Activated CD8-positive, alpha-beta memory T cell treated with anti-CD3 and anti-CD28 coated beads for 36 hours (primary cell): ENCODE data around the gene MYO18B. TPM values are rescaled to one million over a fixed set of nuclear protein-coding genes. Genes with fewer than 3 reads are reported as not detected.
"Not testable (repeated sequence)": the region's sequence is repeated elsewhere in the genome, so short reads cannot be mapped to it uniquely, and the experiment has no call there.

Source experiments
- CTCF ChIA-PET: fragments of 350-600 bp; sonication (Branson Sonifier 250); formaldehyde crosslinking; loops from one replicate; lab custom pipeline; 2021; ENCODE audit warnings: antibody characterized with exemption; lab: Charles Lee
- POLR2A ChIA-PET: fragments of 350-600 bp; sonication (Branson Sonifier 250); formaldehyde crosslinking; loops from one replicate; lab custom pipeline; 2021; ENCODE audit warnings: antibody characterized with exemption; lab: Charles Lee
- total RNA-seq, 2 experiments: library from RNA; stranded (reverse); gene quantifications; one replicate each; pipeline ENCODE4 v1.2.3, GENCODE V29; 2021

The MYO18B gene
- total RNA-seq, 2 experiments from 2014 or later: 0.57 to 0.80 TPM

DNA sequence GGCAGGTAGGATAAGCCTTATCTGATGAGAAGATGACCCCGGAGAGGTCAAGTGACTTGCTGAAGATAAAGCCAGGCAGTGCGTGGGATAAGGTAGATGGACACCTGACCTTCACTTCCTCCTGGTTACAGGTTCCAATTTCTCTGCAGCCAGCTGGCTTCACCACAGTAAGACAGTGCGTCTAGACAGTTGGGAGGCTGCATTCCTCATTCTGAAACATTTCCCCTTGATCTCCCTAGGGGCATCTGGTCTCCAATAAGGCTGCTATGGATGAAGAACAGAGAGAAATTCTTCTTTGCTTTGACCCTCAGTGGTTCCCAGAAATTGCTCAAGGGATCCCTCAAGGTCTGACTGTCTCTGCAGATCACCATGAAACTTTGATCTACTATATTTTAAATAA lies 211.3 kb downstream of the MYO18B start:
- ChIA-PET CTCF (no interaction called here), POLR2A (no interaction called here)

DNA sequence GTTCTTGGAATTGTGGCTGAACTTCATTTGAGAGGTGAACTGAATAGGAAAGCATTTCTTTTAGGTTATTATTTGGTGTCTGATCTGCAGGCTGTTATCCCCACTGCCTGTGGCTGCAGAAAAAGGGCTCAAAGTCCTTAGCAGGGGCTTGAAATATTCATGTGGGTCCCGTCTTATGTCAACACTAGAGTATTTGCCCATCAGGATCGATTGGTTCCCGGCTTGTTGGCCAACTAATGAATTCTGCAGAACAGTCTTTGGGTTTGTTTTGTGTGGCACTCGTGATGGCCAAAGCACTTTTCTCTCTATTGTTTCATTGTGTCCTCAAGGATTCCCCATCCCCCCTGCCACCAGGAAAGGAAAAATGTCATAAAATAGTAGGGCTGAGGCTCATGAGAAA lies 211.9 kb downstream of the MYO18B start:
- ChIA-PET POLR2A (no interaction called here), CTCF (no interaction called here)

GRCh38 chr22:25955323-25955722 lies 213.3 kb downstream of the MYO18B start:
- ChIA-PET CTCF (no interaction called here), POLR2A (no interaction called here)

- CTCF ChIA-PET: interaction anchor here (0.7 kb wide), 1 partner anchor 14 kb away, joined by 3 read pairs; no protein-coding TSS in a partner anchor
Measured at GRCh38 chr22:25956801-25957200, 214.8 kb downstream of the MYO18B start.

DNA sequence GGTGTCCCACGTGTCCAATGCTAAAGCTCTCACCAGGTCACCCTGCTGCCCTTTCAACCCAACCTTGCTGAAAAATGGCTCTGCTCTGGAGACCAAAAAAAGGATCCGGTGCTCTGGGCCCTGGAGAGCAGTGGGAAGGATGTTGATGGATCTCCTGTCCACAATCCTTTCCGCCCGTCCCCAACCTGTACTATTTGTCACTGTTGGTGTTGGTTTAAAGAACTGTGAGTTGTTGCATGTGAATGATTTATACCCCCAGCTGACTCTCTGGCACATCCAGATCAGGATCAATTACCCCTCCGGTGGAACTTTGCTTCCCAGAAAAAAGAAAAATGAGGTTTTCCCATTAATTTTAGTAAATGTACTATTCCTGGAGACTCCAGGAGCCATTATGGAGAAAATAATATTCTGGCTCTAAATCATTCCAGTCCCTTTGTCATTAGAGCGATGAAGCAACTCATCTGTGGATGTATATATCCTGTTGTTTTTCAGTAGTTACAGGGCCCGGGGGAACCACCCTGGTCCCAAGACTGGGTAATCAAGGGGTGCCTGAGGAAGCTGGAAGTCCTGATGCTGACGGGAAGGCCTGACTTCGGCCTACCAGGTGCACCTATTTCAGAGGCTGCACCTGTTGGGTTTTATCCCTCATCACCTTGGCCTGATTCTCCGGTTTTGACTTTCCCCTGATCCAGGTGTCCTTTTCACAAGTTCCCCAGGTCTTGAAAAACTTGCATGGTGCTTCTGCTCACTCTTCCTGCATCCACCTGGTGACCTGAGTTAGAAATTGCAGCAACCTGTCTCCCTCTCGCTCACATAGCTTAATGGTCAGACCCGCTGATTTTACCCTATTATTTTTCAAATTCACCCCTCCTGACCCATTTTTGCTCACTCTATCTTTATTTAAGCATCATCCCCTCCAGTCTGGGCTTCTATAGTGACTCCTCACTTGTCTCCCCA lies 218.1 kb downstream of the MYO18B start:
- ChIA-PET POLR2A (no interaction called here), CTCF (interaction anchor here (0.7 kb wide), 1 partner anchor 150 kb away, joined by 5 read pairs; no protein-coding TSS in a partner anchor)

More at GRCh38 chr22:25956801-25957200, 214.8 kb downstream of the MYO18B start:
- POLR2A ChIA-PET: no interaction called here

- ChIA-PET POLR2A (no interaction called here), CTCF (no interaction called here)
Measured at GRCh38 chr22:25961699-25962098, 219.7 kb downstream of the MYO18B start.

GRCh38 chr22:25962711-25963110 lies 220.7 kb downstream of the MYO18B start:
- ChIA-PET POLR2A (no interaction called here), CTCF (no interaction called here)

GRCh38 chr22:25964961-25965730 lies 223.2 kb downstream of the MYO18B start:
- POLR2A ChIA-PET: no interaction called here
- CTCF ChIA-PET: no interaction called here

DNA sequence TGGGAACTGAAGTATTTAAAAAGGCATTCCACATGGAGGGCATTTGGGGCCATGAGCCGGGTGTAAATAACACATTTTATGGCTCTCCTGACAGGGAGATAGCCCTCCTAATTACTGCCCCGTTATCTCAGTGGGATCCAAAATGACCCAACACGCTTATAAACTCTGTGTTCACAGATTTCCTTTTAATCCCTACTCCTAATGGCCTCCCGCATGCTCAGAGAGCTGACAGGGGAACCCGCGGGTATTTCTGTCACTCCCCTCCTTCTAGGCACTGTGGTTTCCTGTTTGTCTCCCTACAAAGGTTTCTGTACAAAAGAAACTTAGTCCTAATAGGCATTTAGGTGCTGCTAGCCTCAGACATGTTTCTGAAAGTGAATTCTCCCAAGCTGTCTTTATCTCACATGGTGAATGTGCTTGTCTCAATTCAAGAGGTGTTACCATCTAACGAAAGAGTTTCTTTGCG lies 224.5 kb downstream of the MYO18B start:
- ChIA-PET CTCF (no interaction called here), POLR2A (no interaction called here)

DNA sequence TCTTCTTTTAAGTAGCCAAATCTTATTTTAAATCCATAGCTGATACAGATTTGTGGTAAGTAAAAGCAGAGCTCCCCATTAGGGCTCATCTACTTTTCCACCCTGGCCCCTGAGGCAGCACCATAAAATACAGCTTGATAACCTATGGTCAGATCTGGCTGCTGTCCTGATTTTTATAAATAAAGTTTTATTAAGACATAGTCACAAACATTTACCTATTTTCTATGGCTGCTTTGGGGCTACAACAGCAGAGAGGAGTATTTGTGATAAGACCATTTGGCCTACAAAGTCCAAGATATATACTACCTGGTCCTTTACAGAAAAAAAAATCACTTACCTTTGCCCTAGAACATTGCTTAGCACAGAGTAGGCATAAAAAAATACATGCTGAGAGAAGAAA lies 227.3 kb downstream of the MYO18B start:
- CTCF ChIA-PET: no interaction called here

GRCh38 chr22:25969901-25970300 lies 227.9 kb downstream of the MYO18B start:
- CTCF ChIA-PET: no interaction called here

More for the DNA sequence above, 227.3 kb downstream of the MYO18B start:
- POLR2A ChIA-PET: no interaction called here

GRCh38 chr22:25970374-25970911 lies 228.5 kb downstream of the MYO18B start:
- ChIA-PET CTCF (no interaction called here), POLR2A (no interaction called here)

More at GRCh38 chr22:25969901-25970300, 227.9 kb downstream of the MYO18B start:
- POLR2A ChIA-PET: no interaction called here

DNA sequence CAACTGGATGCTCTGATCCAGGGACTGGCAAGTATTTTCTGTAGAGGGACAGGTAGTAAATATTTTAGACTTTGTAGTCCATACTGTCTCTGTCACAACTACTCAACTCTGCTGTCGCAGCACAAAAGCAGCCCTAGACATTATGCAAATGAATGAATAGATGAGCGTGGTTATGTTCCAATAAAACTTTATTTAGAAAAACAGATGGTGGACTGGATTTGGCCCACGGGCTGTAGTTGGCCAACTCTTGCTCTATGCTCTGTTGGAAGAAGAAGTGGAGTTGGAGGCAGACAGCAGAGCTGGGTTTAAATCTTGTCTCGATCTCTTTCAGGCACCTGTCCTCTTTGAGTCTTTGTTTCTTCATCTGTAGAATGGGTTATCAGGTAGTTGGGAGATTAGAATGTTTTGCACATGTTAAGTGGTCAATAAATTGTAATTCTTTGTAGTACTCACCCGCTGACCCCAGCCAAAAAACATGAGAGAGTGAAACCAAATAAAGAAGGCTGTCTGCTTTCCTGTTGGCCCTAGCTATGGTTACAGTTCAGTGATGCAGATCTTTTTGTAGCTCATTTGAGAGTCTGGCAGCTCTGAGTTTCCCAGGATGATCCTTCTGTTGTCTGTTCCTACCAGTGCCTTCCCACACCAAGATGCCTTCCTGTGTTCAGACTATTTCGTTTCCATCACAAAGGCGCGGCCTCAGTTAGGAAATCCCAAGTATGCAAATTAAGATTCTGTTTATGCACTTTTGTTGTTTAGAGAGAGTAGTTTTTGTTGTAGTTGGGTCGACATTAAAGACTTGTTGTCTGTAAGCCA lies 229.2 kb downstream of the MYO18B start:
- ChIA-PET POLR2A (no interaction called here), CTCF (no interaction called here)

- POLR2A ChIA-PET: no interaction called here
- CTCF ChIA-PET: no interaction called here
Measured at GRCh38 chr22:25972397-25972796, 230.4 kb downstream of the MYO18B start.

GRCh38 chr22:25976356-25976755 lies 234.4 kb downstream of the MYO18B start:
- POLR2A ChIA-PET: no interaction called here
- CTCF ChIA-PET: no interaction called here

DNA sequence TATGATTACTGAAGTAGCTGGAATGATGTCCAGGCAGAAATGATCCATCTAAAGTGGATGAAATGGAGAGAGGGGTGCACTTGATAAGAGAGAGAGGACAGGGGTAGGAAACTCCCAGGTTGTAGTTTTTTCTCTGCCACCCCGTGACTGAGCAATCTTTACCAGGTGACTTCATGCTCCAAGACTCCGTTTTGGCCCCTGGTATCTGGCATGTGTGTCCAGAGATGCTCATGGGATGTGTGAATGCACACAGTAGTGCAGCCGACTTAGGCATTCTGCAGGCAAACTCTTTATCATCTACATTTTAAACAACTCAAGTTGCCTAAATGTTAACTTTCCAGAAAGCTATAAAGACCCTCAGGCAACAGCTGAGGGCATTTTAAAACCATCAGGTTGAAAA lies 238.0 kb downstream of the MYO18B start:
- ChIA-PET CTCF (interaction anchor here (1.0 kb wide), 1 partner anchor 10 kb away, joined by 3 read pairs; no protein-coding TSS in a partner anchor), POLR2A (no interaction called here)

DNA sequence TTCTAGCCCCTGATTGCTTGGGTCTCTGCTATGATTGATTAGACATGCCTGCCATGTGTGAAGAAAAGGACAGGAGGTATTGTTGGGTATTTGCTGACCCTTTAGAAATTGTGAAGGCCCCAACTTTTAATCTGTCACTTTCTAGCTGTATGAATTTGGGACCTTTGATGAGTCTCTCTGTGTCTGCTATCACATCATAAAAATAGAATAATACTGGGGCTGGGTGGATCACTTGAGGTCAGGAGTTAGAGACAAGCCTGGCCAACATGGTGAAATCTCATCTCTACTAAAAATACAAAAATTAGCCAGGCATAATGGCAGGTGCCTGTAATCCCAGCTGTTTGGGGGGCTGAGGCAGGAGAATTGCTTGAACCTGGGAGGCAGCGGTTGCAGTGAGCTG lies 242.9 kb downstream of the MYO18B start:
- POLR2A ChIA-PET, CTCF ChIA-PET: not testable (repeated sequence)

DNA sequence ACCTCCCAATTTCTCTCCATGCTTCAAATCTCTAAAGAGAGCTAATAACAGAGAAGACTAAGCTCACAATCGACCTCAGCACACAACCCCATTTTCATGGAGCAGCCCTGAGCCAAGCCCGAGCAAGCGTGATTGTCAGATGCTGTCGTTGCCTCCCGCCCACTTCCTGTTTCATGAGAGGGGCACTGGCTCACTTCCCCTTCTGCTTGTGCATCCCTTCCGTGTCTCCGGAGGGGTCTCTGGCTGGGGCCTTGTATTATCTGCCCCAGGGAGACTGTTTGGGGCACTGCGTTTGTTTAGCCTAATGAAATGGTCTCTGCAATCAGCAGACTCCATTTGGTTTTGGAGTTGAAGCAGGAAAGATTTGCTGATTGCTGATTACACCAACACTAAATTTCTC lies 246.0 kb downstream of the MYO18B start:
- POLR2A ChIA-PET: no interaction called here

DNA sequence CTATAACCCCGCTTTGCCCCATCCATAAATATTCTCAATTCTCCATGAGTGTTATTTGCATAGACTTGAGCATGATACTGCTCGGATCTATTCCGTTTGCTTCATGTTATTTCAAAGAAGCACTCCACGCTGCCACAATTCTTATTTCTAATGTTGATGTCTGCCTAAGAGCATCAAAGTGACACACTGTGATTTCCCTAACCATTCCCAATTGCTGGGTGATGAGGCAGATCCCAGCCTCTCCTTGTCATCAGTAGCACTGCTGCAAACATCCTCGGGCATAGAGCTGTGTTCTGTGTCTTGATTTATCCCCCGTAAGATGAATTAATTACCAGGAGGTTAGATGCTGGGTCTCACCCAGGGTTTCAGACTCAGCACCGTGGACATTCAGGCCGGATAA lies 249.0 kb downstream of the MYO18B start:
- POLR2A ChIA-PET: no interaction called here
- CTCF ChIA-PET: interaction anchor here (0.7 kb wide), 1 partner anchor 800 kb away, joined by 3 read pairs; no protein-coding TSS in a partner anchor

More for the DNA sequence above, 246.0 kb downstream of the MYO18B start:
- CTCF ChIA-PET: no interaction called here
